Fibroblast of lung (primary cell): Measurements from ENCODE around the gene OTOG. TPM values are rescaled to one million over a fixed set of nuclear protein-coding genes. Genes with fewer than 3 reads are reported as not detected.

Experiments used
- DNase-seq, 2 donors: peaks; one replicate each; pipeline versions ENCODE4 v3.0.0 to v3.0.0-alpha.2; 2010; ENCODE audit warnings: low read depth in 2 of 2
- H2AFZ ChIP-seq: 2 replicates; pipeline ENCODE4 v1.5.1; 2012; ENCODE audit warnings: low read length, control low read depth, inconsistent platforms
- H3K27ac ChIP-seq: 2 replicates; pipeline ENCODE4 v1.5.1; 2011; ENCODE audit warnings: low read length, control low read depth; ENCODE audit not compliant: insufficient read depth
- H3K27me3 ChIP-seq: 2 replicates; pipeline ENCODE4 v1.5.1; 2011; ENCODE audit warnings: mild to moderate bottlenecking, low read length; ENCODE audit not compliant: control insufficient read depth, insufficient read depth
- H3K36me3 ChIP-seq: 2 replicates; pipeline ENCODE4 v1.5.1; 2011; ENCODE audit warnings: low read length; ENCODE audit not compliant: control insufficient read depth, insufficient read depth
- H3K4me1 ChIP-seq: 2 replicates; pipeline ENCODE4 v1.5.1; 2011; ENCODE audit warnings: low read length; ENCODE audit not compliant: control insufficient read depth, insufficient read depth; ENCODE audit errors: extremely low read depth
- H3K4me2 ChIP-seq: 2 replicates; pipeline ENCODE4 v1.5.1; 2011; ENCODE audit warnings: low read length, control low read depth; ENCODE audit not compliant: insufficient read depth; ENCODE audit errors: extremely low read depth
- H3K4me3 ChIP-seq, 4 experiments: fragments of 200-600 bp in 1 of 4; sonication (generic) in 1 of 4; replicated peaks in 1 of 4; 2 replicates each; pipeline ENCODE4 v1.5.1; 2011 to 2016; ENCODE audit warnings: low read length in 4 of 4, low read depth in 3 of 4, mild to moderate bottlenecking in 3 of 4, control low read depth in 2 of 4, inconsistent platforms in 1 of 4, mixed read lengths in 1 of 4; ENCODE audit not compliant: insufficient read depth in 1 of 4; ENCODE audit errors: control extremely low read depth in 1 of 4
- H3K79me2 ChIP-seq: 2 replicates; pipeline ENCODE4 v1.5.1; 2012; ENCODE audit warnings: mild to moderate bottlenecking, low read length, inconsistent platforms; ENCODE audit not compliant: control insufficient read depth, insufficient read depth
- H3K9ac ChIP-seq: 2 replicates; pipeline ENCODE4 v1.5.1; 2011; ENCODE audit warnings: mild to moderate bottlenecking, low read length, control low read depth; ENCODE audit not compliant: insufficient read depth
- H3K9me3 ChIP-seq: 2 replicates; pipeline ENCODE4 v1.5.1; 2012; ENCODE audit warnings: low read depth, low read length; ENCODE audit not compliant: control insufficient read depth, insufficient read depth
- H4K20me1 ChIP-seq: 2 replicates; pipeline ENCODE4 v1.5.1; 2011; ENCODE audit warnings: low read length; ENCODE audit not compliant: control insufficient read depth, insufficient read depth; ENCODE audit errors: extremely low read depth
- EZH2 ChIP-seq: IDR thresholded peaks from 2 replicates; pipeline ENCODE4 v1.5.1; 2012; ENCODE audit warnings: low read length, control low read depth, mild to moderate bottlenecking; ENCODE audit errors: missing control alignments
- polyA plus RNA-seq, 2 donors: library from polyadenylated mRNA; depleted of rRNA in 1 of 2; stranded (reverse) in 1 of 2; unstranded in 1 of 2; fragments of >200 nt; gene quantifications; 2 replicates each; pipeline ENCODE4 v1.2.1, GENCODE V29; 2011 to 2012; ENCODE audit warnings: missing spikeins in 1 of 2
- total RNA-seq: library from RNA; depleted of rRNA; stranded (reverse); fragments of >200 nt; gene quantifications from 2 replicates; pipeline ENCODE4 v1.2.1, GENCODE V29; 2014
- TF ChIP-seq, protein P1 (sequence below), 2 donors: IDR thresholded peaks in 1 of 2; conservative IDR thresholded peaks in 1 of 2; 1 replicate in 1 of 2; 2 replicates in 1 of 2; pipeline ENCODE4 v1.5.1; 2011 to 2012; ENCODE audit warnings: low read length in 2 of 2, control low read depth in 1 of 2, inconsistent platforms in 1 of 2, low read depth in 1 of 2, mild to moderate bottlenecking in 1 of 2

OTOG gene
- total and polyA plus RNA-seq, 2 donors (not counting 1 experiment from before 2014, with no cell fraction given), result not detected

DNA sequence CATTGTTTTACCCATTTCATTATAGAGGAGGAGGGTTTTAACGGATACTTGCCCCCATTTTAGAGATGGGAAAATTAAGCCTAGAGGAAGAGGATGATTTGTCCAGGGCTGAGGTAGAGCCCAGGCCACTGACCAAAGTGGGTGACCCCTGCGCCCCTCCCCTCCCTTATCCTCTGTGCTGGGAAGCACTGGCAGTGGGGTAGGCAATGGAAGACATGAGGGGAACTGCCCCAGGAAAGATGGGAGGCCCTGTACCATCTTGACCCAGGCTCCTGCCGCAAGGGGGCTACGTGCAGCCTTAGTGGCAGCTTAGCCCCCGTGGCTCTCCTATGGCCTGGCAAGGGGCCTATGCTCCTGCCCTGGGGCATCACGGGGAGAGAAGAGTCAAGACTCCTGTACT is 95.9 kb downstream of the OTOG start:
- no peaks in the 10 kb centered on the region for H3K4me1 ChIP-seq
- no peak overlapping the region for H3K4me2 ChIP-seq
- H4K20me1 ChIP-seq, result no peaks in the 10 kb centered on the region
- TF ChIP-seq, protein P1, sequence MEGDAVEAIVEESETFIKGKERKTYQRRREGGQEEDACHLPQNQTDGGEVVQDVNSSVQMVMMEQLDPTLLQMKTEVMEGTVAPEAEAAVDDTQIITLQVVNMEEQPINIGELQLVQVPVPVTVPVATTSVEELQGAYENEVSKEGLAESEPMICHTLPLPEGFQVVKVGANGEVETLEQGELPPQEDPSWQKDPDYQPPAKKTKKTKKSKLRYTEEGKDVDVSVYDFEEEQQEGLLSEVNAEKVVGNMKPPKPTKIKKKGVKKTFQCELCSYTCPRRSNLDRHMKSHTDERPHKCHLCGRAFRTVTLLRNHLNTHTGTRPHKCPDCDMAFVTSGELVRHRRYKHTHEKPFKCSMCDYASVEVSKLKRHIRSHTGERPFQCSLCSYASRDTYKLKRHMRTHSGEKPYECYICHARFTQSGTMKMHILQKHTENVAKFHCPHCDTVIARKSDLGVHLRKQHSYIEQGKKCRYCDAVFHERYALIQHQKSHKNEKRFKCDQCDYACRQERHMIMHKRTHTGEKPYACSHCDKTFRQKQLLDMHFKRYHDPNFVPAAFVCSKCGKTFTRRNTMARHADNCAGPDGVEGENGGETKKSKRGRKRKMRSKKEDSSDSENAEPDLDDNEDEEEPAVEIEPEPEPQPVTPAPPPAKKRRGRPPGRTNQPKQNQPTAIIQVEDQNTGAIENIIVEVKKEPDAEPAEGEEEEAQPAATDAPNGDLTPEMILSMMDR (conservative IDR thresholded peaks at IDR 0.05 in 1 of 2, IDR thresholded peaks at IDR 0.05 in 1 of 2; ENCODE audit: low read depth in 1 of 2, low read length in 2 of 2), result no peak
- no peak for TF ChIP-seq EZH2
- H3K27me3 ChIP-seq, result no peaks in the 10 kb centered on the region
- H3K36me3 ChIP-seq, result no peaks in the 10 kb centered on the region
- no peak overlapping the region for H3K27ac ChIP-seq
- no peak overlapping the region for H3K9ac ChIP-seq
- no peaks in the 10 kb centered on the region for H3K79me2 ChIP-seq
- H3K4me3 ChIP-seq, result no peak overlapping the region
- H3K9me3 ChIP-seq, result no peaks in the 10 kb centered on the region
- DNase-seq, result no peak
- H2AFZ ChIP-seq, result no peak overlapping the region

DNA sequence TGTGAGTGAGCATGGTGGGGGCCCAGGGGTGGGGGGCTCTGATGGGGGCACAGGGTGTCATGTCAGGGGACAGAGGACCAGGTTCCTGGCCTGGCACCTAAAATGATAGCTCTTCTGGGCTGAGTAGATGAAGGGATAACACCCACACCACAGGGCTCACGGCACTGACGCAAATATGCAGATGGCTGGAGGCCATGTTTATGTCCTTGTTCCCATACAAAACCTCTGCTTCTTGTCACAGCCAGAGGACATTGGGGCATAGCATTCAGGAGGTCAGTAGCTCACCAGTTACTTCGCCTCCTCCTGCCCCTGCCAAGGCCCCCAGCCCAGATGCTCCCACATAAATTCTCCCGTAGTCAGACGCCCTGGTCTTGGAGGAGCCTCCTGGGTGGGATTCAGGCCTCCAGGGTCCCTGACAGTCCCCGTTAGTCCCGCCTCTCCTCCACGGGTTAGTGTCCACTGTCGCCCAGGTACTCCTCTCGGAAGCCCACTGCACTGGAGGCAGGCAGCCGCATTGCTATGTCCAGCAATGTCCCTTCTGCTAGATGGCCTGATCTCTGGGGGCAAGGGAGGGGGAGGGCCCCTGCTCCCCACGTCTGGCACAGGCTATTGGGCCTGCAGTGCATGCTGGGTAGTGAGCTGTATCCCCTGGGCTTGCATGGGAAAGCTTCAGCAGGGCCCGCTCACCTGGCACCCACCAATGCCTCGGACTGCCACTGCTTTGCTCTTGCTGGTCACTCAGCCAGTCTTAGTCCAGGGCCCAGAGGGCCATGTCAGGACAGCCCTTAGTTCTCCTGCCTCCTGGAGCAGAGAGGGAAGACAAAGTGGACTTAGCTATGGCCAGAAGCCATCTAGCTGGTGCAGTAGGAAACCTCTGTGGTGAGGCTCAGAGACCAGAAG is 96.7 kb downstream of the OTOG start:
- no peak for DNase-seq
- Histone ChIP-seq H3K36me3 (no peaks in the 10 kb centered on the region), H3K27ac (no peak overlapping the region), H4K20me1 (no peaks in the 10 kb centered on the region), H3K4me1 (no peaks in the 10 kb centered on the region), H2AFZ (no peak overlapping the region), H3K9ac (no peak overlapping the region), H3K27me3 (no peaks in the 10 kb centered on the region), H3K4me2 (no peak overlapping the region), H3K79me2 (no peaks in the 10 kb centered on the region), H3K9me3 (no peaks in the 10 kb centered on the region), H3K4me3 (no peak overlapping the region)
- TF ChIP-seq EZH2, result no peak
- TF ChIP-seq, protein P1 (conservative IDR thresholded peaks at IDR 0.05 in 1 of 2, IDR thresholded peaks at IDR 0.05 in 1 of 2; ENCODE audit: low read depth in 1 of 2, low read length in 2 of 2), result no peak

- Histone ChIP-seq H3K4me2 (no peak overlapping the region), H3K79me2 (no peaks in the 10 kb centered on the region)
Observed at GRCh38 chr11:17645190-17645970, 98.3 kb downstream of the OTOG start.

More at GRCh38 chr11:17645190-17645970, 98.3 kb downstream of the OTOG start:
- no peak for DNase-seq
- Histone ChIP-seq H3K27me3 (no peaks in the 10 kb centered on the region), H3K9ac (no peak overlapping the region), H2AFZ (no peak overlapping the region), H3K9me3 (no peaks in the 10 kb centered on the region), H3K27ac (no peak overlapping the region), H3K4me3 (no peak overlapping the region), H3K36me3 (no peaks in the 10 kb centered on the region), H3K4me1 (no peaks in the 10 kb centered on the region), H4K20me1 (no peaks in the 10 kb centered on the region)
- no peak for TF ChIP-seq EZH2
- TF ChIP-seq, protein P1 (conservative IDR thresholded peaks at IDR 0.05 in 1 of 2, IDR thresholded peaks at IDR 0.05 in 1 of 2; ENCODE audit: low read depth in 1 of 2, low read length in 2 of 2), result no peak
